Activated CD4-positive, alpha-beta T cell treated with anti-CD3 and anti-CD28 coated beads for 4 hours (primary cell): Measurements from ENCODE around the gene MFAP2.

Experiments
- DNase-seq, 2 donors: peaks; one replicate each; pipeline ENCODE4 v3.0.0-alpha.2; 2020

MFAP2 gene

DNA sequence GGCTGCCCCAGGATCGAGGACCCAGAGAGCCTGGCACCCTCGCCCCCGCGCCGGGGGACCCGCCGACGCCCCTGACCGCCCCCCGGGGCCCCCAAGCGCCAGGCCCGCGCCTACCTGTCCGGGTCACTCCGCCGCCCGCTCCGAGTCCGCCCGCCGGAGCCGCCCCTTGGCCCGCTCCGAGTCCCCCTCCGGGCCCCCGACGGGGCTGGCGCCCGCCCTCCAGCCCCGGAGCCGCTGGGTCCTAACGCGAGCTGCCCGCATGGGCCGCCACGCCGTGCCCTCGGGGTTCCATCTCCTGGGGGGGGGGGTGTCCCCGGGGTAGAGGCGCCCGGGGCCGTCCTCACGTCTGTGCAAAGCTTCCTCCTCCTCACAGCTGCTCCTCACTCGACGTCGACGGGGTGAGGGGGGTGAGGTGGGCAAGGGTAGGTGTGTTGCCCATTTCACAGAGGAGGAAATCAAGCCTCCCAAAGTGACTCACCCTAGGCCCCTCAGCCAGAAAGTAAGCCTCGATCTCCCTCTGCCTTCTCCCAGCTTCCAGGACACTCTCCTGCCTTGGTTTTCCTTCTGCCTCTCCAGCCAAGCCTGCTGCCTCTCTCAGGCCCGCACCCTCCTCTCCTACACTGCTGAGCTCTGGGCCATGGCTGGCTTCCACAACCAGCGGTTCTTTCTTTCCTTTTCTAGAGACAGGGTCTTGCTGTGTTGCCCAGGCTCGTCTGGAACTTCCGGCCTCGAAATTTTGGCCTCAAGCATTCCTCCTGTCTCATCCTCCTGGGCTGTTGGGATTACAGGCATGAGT is at the start of gene MFAP2:
Gene MFAP2 (minus strand): TSS at position 148 of the 796 bp plus-strand sequence. CDS start 2,347 bp downstream, outside the sequence.
- DNase-seq: no peak

GRCh38 chr1:17030206-17030605 is 49.8 kb upstream of the MFAP2 start:
- no peak for DNase-seq

- DNase-seq: no peak
These were observed 48.3 kb upstream of the MFAP2 start for GRCh38 chr1:17028662-17029188.

DNA sequence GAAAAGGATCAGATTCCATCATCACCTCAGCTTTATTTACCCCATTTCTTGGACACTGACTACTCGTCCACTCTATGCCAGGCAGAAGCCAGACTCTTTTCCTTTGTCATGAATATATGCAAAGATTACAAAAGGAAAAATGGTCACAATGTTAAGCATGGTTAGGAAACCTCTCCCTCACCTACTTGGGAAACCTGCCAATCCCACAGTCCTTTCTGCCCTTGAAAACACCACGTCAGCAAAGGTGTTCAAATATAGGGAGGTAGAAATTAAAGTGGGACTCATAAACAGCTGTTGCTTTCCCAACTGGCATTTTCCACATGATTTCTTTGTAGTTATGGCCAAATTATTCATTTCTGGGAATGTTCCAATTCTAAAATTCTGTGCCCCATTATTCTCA is 47.5 kb upstream of the MFAP2 start:
- DNase-seq: no peak

DNA sequence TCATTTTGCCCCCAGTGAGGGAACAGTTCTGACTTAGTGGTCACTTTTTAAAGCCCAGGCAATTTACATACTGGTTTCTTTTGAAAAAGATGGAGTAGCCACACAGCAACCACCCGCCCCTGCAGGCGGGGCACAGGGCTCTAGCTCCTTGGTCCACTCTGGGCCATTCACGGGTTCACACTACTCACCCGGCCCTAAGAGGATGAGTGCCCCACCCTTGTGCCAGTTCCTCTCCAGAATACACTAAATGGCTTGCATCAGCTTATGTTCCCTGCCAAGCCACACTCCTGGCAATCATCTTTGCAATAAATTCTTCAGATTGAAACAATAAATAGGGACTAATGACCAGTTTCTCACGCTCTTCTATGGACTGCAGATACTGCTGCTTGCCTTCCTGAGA is 47.0 kb upstream of the MFAP2 start:
- DNase-seq: no peak

GRCh38 chr1:17024721-17025120 is 44.3 kb upstream of the MFAP2 start:
- DNase-seq: no peak

DNA sequence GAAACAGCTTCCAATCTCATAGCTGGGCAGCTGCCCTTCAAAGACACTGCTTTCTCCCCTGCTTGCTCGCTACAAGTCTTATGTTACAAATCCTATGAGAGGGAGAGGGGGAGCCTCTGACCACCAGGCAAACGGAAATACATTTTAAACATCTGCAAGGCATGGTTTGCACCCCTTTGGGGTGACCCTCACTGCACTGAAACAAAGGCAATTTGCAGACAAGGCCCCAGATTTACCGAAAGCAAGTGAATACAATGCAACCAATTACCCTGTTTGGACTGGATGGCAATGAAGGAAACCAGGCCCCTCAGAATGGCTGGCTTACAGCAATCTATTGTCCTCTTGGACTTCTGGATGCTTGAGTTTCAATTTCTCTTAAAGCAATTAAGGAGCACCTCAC is 43.2 kb upstream of the MFAP2 start:
- DNase-seq: no peak

GRCh38 chr1:17023102-17023501 is 42.7 kb upstream of the MFAP2 start:
- DNase-seq: no peak

DNA sequence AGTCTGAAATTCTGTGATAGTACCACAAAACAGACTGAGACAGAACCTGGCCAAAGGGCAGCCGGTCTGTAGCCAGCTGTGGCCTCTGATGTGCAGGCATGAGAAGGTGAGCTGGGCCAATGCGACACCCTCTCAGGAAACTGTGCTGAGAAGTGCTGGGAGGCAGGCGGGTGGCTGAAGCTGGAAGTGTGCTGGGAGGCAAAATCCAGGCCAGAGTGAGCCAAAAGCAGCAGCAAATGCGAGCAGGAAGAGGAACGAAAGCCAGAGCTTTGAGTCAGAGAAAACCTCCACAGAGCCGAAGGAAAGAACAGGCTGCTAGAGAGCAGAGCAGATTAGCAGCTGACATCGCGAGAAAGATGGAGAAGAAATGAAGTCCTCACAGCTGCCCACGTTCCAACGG is 41.5 kb upstream of the MFAP2 start:
- no peak for DNase-seq

- no peak for DNase-seq
These were observed 40.1 kb upstream of the MFAP2 start for GRCh38 chr1:17020502-17020901.

DNA sequence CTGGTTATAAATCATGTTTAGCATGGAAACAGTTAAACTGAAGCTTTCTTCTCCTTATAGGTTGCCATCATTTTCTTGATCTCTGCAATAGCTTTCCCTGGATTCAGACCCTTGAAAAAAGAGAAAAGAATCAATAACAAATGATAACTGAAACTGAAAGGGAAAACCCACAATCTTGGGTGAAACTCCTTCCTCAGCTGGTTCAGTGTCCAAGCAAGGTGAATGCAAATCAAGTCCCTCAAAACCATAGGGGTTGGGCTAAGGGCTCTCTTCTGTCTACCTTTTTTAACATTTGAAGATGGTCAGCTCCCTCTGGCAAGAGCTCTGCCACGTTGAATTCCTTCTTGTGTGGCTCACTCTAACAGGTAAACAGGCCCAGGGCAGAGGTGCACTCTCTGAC is 38.4 kb upstream of the MFAP2 start:
- no peak for DNase-seq

DNA sequence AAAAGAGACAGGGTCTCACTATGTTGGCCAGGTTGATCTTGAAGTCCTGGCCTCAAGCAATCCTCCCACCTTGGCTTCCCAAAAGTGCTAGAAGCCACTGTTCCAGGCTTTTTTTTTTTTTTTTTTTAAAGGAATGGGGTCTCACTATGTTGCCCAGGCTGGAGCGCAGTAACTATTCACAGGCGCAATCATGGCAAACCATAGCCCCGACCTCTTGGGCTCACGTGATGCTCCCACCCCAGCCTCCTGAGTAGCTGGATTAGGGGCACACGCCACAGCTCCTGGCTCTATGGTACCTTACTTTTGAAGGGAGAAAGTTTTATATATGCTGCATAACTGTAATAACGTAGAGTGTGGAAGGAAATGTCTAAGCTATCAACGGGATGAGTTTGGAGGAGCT is 37.0 kb upstream of the MFAP2 start:
- DNase-seq: no peak

DNA sequence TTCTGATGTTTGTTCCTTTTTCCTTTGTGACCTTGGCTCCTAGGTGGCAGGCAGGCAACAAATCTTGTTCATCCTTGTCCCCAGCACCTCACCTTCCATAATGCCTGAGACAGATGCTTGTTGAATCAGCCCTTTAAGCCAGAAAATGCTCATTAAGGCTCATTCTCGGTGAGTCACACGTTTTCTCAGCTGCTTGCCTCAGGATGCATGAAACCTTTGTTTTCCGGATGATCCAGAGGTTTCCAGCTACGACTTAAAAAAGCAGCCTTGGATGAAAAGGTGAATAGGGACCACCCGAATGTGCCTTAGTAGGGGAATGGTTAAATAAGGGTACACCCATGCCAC is 35.9 kb upstream of the MFAP2 start:
- no peak for DNase-seq

DNA sequence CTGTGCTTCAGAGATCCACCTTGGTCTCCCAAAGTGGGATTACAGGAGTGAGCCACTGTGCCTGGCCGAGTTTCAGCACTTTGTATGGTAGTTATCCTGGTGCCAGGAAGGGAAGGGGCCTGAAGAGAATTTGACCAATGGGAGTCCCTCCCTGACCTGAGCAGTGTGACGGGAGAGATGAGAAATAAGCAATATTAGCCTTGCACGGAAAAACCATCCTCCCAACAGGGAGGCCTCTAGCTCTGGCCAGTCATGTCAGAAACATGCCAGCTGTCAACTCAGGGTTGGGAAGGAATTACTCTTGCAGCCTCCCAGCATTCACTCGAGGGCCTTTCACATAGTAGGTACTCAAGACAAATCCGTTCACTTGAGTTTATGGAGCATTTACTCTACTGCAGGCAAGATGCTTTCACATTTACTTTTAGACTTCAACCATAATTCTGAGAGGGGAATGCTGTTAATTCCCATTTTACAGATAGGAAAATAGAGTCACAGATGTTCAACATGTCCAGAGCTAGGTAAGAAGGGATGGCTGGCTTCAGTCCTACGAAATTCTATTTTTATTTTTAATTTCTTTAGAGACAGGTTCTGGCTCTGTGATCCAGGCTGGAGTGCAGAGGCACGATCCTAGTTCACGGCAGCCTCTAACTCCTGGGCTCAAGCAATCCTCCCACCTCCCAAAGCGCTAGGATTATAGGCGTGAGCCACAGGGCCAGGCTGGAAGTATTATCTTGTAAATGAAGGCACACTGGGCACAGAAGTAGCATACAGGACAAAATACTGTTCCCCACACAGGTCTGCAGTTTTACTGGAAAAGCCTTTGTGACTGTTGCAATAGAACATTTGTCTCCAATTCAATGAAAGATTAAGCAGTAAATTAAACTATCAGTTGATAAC is 34.5 kb upstream of the MFAP2 start:
- DNase-seq: no peak

DNA sequence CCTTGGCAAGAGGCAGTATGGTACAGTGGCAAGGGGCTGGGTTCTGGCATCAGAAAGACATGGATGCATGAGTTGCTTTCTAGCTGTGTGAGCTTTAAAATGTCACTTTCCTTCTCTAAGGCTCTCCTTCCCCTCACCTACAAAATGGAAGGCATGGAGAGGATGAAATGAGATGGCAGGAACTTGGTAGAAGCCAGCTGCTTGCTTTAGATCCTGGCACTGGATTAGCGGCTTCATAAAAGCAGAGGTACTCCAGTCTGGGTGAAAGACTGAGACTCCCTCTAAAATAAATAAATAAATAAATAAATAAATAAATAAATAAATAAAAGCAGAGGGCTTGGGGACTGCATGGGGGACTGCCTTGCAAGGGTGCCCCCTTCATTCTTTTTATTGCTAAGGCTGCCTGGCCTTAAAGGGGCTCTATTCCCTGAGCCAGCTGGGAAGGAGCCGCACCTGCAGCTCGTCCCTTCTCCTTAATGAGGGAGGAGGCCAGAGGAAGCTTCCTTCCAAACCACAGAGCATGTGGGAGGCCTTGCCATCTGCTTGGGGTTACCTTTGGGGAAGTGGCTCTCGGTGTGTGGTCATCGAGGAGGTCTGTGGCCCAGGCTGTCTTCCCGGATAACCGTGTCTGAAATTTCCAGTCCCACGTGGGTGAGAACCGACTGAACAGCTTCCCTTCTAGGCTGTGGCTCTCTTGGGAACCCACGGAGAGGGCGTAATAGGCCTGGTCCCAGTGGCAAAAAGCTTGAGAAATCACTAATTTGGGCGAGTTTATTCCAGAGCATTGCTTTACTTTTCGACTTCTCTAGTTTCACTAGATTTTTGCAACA is 33.3 kb upstream of the MFAP2 start:
- DNase-seq: no peak

- no peak for DNase-seq
These were observed 32.5 kb upstream of the MFAP2 start for GRCh38 chr1:17012775-17013490.

DNA sequence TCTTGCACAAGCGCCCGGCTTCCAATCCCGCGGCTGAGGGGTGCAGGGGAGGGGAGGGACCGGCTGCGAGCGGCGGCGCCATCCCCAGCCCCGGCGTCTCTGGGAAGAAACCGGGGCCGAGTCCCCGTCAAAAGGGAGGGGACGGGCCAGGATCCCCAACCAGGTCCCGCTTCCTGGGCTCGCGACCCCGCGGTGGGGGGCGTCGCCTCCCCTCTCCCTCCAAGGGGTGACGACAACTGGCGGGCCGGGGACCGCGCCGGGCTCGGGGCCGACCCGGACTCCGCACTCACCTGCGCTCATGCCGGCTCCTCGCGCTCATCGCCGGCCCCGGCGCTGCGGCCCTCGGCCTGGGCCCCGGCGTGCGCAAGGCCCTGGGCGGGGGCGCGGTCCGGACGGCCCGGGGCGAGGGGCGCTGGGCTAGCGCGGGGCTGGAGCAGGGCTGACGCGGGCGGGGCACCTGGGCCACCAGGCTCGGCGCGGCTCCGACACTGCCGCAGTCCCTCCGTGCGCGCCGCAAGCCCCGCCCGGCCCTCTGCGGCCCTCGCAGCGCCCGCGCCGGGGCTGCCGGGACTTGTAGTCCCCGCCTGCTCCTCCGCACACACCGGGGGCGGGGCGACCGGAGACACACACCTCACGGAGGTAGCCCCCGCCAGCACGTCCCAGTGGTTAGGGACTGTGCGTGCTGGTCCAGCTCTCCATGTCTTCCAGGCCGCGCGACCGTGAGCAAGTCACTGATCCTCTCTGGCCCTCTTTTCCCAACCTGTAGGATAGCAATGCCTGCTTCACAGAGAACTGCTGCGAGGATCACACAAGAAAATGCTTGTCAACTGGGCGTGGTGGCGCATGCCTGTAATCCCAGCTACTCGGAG is 31.3 kb upstream of the MFAP2 start, which contains the start of gene ATP13A2:
Gene ATP13A2 (minus strand): TSS at position 490 of the 869 bp plus-strand sequence. CDS start 190 bp downstream, at position 300.
- peak; percentile 82 to 84 for DNase-seq

DNA sequence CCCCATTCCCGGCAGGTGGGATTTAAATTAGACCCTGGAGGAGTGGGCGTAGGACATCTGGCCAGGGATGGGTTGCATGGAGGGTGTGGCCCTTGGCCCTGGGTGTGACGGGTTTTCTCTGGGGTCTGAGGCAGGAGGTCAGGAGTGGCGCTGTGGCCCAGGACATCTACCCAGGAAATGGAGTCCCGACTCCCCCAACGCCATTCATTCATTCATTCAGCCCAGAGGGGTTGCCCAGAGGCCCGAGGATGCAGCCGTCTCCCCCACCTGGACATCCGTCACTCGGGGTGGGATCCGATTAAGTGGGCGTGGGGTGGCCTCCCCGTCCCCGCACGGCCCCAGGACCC is 30.6 kb upstream of the MFAP2 start:
- no peak for DNase-seq

GRCh38 chr1:17009706-17010105 is 29.3 kb upstream of the MFAP2 start:
- no peak for DNase-seq

- DNase-seq: no peak
These were observed 27.9 kb upstream of the MFAP2 start for GRCh38 chr1:17008208-17008855.

GRCh38 chr1:17007121-17007520 is 26.7 kb upstream of the MFAP2 start:
- no peak for DNase-seq
